GM18511 (cell line): ENCODE data around the gene BCAS3.

Experiments used
- ATAC-seq: cut with Tn5 transposase; IDR thresholded peaks from one replicate; pipeline ENCODE4 v1.9.1; 2021; ENCODE audit warnings: mild to moderate bottlenecking, moderate library complexity; ENCODE audit not compliant: unreplicated experiment

The BCAS3 gene

DNA sequence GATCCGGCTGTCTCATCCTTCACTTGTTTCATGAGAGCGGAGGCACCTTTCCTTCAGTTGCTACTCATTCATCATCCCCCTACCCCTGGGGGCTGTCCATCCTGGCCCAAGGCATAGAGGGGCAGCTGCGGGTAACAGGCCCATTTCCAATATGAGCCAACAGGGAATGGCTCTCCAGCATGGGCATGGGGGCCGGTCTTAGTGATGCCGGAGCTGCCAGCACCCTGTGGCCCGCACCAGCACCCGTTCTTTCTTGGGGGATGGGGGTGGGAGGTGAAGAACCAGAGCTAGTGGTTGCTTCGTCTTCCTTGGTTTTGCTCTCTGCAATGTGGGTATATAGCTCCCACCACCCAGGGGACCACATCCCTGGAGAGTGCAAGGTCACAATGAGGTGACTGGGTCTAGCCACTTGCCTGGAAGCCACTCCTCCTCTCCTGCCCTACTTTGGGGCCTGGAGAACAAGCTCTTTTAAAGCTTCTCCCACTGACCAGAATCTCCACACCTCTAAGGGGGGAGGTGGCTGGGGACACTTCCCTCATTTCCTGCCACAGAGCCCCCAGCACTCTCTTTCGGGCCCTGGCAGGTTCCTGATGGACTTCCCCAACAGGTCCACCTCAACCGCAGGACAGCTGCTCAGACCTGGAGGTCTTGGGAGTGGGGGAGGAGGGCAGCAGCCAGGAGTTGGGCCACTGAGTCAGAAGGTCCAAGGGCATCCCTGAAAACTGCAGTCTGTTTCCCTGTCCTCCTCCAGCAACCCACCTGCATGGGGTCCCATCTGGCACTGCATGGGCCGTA, 710.1 kb downstream of the BCAS3 start:
- no peak for ATAC-seq

DNA sequence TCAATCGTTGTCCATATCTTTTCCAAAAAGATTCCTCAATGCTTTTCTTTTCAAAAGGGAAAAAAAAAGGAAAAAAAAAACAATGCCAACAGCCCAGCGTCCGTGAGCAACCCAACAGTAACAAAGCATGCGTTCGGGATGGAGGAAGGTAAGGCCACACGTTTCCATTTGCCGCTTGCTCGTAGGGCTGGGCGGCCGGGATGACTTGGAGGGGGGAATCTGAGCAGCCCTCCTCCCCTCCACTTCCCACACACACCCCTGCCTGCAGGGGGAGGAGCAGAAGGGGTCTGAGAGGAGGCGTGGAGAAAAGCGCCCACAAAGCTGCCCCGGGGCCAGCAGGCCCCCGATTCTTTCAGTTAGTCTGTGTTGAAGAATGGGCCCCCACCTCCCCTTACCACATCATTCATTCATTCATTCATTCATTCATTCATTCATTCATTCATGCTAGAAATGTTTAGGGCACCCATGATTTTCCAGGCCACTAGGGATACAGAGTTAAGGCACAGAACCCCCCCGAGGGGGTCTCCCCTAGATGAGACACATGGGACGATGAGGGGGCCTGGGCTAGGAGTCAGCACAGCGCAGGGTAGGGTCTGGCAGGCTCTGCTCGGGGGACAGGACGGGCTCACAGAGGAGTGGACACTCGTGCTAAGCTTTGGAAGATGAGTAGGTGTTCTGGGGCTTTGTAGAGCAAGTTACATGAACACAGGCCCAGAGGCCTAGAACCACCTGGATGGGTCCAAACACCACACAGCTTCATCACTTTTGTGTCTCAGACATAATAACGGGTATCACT, 711.1 kb downstream of the BCAS3 start:
- no peak for ATAC-seq

DNA sequence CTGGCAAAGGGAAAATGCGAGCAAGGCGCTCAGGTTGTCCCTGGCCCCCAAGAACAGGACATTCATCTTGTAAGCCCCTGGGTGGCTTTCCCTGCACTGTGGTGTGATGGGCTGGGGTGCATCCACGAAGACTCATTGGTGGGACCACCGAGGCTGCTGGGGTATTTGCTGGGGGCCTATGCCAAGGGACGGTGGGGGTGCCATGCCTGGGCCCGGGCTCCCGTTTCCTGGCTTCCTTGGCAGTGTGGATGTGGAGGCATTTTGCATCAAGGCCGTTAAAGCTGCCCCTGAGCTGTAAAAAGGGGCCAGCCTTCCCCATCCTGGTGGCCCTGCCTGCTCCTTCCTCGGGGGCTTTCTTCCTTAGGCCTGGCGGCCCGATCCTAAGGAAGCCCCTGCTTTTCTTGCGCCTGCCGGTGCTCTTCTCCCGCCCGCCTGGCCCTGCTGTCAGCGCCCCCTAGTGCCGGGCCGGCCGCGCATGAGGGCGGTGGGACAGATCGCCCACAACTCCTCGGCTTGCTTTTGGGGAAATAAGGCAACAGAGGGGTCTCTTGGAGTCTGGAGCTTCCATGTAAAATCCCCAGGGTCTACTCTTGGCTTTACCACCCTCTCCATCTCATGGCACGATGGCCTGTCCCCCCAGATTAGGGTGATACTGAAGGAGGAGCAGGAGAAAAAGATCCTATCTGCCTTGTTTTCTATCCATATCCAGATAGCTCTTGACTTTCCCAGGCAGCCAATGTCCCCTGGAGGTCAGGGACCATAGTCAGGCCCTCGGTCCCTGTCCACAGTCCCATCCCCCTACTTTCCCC, 712.2 kb downstream of the BCAS3 start:
- no peak for ATAC-seq

DNA sequence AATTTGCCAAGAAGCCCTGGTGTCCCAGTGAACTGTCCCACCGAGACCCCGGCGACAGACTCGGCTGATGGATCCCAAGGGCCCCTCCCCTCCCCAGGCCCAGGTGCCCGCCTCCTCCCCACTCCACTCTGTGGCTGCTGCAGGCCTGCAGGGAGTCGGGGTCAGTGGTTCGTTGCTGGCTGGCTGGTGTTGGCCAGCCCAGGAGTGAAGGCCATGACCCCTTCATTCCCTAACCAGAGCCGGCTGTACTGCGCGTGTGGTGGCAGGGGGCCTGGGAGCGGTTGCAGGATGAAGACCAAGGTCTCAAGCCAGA, 712.8 kb downstream of the BCAS3 start:
- no peak for ATAC-seq

DNA sequence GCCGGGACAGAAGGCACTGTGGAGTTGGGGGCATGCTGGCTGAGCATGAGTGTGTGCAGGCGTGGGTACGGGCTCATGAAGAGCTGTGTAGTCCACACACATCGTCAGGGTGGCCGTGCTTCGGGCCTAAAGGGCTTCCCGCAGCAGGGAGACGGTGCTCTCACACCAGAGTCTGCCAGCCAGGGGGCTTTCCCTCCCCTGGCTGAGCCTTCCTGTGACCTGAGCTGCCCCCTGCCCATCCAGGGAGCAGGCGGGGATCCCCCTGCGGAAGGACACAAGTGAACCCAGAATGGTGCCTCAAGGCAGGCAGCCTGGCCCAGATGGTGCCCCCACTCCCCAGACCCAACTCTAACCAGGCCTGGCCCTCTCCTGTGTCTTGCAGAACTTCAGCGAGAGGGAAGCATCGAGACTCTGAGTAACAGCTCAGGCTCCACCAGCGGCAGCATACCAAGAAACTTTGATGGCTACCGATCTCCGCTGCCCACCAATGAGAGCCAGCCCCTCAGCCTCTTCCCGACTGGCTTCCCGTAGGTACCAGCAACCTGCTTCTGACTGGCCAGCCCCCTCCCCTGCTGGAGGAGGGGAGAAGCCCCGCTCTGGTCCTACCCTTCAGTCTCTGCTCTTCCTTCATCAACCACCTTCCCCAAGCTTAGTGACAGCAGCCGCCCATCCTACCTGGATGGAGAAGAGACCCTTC, 714.1 kb downstream of the BCAS3 start:
- no peak for ATAC-seq

DNA sequence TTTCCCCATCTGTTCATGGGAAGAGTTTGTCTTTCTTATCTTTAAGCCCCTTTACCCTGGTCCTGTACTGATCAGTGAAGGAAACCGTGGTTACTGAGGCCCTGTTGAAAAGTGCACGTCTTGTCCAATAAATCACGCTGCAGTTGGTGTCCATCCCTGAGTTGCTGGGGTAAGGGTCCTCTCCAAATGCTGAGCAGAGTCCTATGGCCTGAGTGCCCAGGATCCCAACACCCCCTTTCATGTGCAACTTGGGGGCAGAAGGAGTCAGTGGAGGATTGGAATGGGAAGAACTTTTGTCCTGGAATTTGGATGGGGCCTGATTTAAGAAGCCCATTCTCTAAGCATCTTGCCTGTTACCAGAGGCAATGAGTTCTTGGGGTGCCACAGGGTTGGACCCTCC, 715.0 kb downstream of the BCAS3 start:
- ATAC-seq = no peak

DNA sequence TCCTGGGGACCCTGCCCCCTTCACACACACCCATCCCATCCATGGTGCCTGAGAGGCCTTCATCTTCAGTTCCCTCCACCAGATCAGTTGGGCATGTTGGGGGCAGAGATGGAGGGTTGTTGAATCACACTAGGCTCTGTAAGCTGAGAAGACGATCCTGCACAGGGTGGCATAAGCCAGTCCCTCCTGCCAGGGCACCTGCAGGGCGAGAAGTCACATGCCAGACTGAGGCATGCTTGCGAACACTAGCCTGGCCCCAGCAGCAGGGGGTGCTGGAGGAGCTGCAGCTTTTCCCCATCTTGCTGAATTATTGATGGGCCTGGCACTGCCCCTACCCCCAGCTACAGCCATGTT, 715.9 kb downstream of the BCAS3 start:
- no peak for ATAC-seq

DNA sequence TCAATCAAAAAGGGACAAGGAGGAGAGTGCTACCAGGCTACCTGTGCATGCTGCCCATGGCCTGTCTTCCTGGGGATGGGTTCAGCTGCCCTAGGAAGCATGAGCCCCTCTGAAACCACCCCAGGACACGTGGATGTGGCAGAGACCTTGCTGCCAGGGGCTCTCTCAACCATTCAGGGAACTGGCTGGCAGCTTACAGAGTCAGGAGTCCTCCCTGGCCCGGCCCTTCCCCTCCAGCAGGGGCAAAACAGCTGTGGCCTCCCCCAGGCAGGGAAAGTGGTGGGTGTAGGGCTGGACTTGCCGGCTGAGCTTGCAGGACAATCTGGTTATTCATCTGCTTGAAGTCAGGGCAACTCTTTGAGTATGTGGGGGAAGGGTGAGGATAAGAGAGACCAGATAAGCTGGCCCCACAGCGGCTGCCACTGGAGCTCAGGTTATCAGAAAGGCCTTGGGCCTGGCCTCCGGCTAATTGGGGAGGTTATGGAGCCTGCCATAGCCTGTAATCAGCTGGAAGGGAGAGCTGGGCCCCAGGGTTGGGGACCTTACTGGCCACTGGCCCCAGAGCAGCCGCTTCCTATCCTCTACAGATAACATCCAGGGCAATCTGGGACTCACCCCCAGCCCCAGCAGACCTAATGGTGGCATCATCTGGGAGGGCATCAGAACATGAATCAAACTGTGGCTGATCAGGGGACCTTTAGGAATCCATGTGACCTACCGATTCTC, 716.4 kb downstream of the BCAS3 start:
- ATAC-seq = no peak

DNA sequence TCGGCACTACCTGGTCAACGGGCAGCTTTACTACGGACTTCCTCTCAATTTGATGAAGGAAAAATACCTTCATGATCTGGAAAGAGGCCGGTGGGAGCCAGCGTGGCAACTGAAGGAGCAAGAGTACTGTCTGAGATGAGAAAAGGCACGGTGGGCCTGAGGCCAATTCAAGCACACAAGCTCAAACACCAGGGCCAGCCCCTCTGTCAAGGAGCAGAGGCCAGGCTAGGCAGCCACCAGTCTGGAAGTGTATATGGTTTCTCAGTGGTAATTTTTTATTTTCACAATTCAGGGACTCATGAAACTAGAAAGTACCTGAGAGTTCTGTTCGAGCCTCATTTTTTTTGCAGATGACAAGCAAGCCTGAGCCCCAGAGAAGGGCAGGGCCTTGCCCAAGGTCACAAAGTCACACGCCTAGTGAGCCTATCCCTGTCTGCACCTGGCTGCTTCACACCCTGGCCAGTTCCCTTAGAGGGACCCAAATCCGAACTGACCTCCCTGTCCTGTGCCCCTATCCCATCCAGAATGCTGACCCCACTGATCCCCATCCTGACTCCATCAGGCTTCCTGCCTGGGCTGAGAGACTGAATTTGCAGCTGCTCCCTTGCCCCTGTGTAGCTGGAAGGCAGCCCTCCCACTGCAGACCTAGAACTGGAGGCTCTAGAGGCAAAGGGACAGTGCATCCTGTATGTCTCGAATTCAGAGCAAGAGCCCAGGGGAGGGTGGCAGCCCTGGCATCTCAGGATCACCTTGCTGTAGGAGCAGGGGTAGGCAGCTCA, 717.2 kb downstream of the BCAS3 start:
- no peak for ATAC-seq

DNA sequence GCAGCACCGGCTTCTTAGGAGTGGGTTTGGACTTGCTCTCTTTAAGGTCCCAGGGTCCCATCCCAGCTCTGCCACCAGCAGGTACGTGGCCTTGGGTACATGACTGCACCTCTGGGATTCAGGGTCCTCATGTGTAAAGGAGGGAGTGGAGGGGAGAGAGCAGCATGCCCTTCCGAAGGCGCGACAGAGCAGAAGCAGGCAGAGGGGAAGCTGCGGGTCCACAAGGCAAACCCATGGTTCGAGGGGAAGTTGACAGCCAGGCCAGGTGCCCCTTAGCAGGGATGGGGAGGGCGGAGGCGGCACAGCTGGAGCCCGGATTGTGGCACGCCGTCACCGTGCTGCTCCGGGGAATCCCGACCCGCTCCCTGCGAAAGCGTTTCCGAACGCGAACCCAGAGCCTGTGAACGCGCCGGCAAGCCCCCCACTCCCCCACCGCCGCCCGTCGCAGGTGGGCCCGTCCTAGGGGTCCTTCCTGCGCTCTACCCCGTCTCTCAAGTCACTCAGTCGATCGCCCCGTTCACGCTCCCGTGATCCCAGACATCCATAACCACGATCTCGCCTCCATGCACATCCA, 717.8 kb downstream of the BCAS3 start:
- no peak for ATAC-seq

DNA sequence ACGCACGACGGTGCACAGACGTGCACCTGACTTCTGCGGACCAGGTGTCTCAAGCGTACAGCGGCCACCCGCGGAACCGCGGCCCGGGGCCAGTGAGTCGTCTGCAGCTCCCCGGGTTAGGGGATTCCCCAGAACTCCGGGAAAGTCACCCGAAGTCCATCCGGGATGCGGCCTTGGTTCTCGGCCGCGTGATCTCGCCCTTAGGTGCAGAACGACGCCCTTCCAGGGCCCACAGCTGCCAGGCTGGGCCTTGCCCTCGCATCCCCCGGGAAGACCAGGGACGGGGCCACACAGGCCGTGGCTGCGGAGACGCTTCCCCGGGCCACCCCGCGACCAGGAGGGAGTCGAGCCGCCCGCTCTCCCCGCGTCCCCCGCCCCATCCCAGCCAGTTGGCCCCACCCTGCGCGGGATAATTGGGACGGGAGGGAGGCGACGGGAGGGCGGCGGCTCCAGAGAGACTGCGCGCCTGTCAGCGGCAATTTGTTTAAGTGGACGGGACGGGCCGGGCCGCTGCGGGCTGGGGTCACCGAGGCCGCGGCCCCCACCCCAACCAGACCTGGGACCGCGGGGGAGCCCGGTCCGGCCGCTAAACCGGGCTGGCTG, 718.4 kb downstream of the BCAS3 start:
- ATAC-seq = no peak

DNA sequence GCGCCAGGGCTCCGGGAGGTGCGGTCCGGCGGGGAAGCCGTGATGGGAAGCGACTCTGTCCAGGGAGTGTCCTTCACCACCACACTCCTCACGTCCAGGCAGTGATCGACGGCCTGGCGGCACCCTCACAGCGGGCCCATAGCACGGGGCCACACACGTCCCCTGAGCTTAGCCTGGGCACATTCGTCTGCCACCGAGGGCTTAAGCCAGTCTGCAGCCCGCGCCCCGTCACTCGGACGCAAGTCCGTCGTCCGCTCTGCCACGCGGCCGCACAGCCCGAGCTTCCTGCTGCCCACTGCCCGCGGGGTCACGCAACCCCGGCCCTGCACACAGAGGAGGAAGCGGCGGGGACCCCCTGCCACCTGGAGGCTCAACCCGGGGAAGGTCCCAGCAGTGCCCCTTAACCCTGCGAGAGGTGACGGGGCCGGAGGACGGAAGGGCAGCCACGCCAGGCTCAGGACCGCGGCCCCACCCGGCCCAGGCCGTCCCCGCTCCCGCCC, 719.0 kb downstream of the BCAS3 start:
- ATAC-seq = no peak

DNA sequence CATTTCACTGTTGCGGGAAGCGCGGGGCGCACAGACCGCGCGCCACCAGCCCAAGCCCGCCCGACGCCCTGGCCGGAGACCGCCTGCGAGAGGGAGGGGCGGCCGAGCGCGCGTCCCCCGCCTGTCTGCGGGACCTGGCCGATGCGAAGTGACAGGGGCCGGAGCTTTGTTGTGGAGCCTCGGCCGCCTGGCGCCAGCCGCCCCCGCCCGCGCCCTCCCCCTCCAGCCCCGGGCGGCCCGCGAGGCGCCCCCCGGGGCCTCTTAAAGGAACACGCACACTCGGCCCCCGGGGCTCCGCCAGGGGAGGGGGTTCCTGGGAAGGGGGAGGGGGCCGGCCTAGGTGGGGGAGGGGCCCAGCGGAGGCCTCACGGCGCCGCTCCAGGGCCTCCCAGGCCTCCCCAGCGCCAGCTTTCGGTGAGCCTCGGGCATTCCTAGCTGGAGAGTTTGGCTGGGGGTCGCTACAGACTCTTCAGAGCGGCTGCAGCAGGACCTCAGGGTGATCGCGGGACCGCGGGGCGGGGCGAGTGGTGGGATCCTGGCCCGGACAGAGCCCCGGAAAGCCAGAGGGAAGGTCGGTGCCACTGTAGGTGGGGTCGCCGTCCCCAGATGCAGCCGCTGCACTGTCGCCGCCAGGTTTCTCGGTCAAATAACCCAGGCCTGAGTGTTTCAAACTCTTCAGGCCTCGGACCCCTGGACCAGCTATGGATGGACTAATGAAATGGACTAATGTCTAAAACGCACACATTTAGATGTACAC, 719.6 kb downstream of the BCAS3 start:
- no peak for ATAC-seq

DNA sequence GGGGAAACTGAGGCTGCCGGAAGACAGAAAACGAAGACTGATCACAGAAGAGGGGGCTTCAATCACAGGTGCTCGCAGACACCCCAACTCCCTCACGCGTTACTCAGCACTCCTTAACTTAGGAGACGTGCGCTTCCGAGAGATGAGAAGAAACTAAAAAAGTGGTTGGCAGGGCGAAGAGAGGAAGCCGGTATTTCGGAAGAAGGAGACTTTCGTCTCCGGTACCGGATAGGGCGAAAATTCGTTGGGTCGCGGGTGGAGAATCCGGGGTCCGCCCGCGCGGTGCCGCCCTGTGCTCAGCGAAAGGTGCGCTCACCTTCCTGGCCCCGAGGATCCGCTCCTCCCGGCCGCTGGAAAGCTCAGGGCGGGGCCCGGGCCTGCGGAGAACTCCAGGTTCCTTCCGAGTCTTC, 721.1 kb downstream of the BCAS3 start:
- ATAC-seq = no peak

DNA sequence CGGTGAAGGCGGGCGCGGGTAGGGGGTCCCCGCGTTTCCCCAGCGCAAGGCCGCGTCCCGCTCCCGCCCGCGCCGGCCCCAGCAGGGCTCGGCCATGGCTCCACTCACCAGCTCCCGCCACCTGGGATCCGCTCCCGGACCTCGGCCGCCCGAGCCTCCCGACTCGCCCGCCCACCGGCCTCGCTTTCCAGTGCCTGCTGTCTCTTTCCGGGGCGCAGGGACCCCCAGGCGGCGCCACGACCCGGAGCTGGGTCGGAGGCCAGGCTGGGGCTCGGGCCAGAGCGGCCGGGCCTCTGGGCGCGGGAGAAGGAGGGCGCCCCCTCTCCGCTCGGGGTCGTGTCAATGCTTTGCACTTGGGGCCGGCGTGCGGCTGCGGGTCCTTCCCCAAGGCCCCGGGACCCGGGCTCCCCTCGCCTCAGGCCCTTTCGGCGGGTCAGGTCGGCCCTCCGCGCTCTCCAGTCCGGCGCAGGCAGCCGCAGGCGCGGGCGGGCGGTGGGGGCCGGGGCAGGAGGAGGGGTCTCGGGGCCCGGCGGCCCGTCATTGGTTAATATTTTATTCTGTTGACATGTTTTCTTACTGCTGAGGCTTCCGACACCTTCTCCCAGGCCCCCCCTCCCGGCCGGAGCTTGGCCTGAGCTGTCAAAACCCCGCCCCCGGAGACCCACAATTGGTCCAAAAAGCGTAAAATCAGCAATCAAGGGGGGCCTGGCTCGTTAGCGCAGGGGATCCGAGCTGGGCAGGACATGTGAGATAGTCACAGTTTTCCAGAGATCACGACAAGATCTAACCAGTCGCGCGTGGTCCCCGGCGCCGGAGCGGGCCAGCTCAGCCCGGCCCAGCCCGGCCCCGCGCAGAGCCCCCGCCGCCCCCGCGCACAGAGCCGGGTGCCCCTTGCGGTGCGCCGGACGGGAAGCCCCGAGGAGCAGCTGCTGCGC, 721.7 kb downstream of the BCAS3 start, which contains the start of gene TBX2:
Gene TBX2 (plus strand): TSS at position 713 of the 935 bp plus-strand sequence. CDS start 334 bp downstream, outside the sequence.
- no peak for ATAC-seq

DNA sequence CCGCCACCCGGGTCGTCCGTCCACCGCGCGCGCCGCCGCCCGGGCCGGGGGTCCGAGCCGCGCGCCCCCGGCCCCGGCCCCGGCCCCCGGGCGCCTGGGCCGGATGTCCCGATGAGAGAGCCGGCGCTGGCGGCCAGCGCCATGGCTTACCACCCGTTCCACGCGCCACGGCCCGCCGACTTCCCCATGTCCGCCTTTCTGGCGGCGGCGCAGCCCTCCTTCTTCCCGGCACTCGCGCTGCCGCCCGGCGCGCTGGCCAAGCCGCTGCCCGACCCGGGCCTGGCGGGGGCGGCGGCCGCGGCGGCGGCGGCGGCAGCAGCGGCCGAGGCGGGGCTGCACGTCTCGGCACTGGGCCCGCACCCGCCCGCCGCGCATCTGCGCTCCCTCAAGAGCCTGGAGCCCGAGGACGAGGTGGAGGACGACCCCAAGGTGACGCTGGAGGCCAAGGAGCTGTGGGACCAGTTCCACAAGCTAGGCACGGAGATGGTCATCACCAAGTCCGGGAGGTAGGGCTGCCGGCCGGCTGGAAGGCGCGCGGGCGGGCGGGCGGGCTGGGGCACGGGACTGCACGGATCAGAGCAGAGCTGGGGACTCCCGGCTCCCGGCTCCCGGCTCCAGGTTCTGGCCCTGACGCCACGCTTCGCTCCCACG, 722.5 kb downstream of the BCAS3 start:
- ATAC-seq = no peak
